HG03432 (cell line): ENCODE data around the gene VGLL2.

ENCODE experiments used
- ATAC-seq: cut with Tn5 transposase; IDR thresholded peaks from one replicate; pipeline ENCODE4 v1.9.1; 2021; ENCODE audit warnings: mild to moderate bottlenecking, moderate library complexity; ENCODE audit not compliant: unreplicated experiment

Gene VGLL2

DNA sequence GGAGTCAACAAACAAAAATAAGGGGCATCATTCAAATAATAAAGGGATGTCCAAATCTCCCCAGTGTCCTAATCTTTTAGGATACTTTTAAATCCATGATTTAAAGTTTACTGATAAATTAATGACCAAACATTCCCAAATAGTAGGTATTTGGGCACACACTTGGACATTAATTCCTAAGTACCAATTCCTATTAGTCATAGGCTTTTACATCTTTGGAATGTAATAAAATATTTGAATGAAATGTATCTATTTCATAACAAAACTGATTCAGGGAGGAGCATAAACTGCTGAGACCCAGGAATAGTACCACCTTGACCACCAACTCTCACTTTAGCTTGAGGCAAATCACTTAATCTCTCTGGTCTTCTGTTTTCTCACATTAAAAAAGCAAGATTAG is 44.3 kb downstream of the VGLL2 start:
- ATAC-seq = no peak

DNA sequence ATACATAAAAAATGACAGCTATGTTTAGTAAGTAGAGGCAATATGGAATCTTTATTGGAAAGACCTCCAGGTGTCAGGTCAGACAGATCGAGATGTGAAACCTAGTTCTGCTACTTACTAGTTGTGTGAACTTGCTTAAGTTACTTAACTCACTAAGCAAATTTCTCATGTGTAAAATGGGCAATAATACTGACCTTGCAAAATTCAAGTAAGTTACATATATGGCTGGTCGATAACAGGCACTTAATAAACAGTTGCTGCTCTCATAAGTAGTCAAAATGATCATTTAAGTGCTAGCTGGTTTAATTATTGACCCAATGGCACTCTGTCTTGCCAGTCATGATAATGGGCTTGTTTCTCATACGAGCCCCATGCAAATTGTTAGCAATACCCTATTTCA is 46.0 kb downstream of the VGLL2 start:
- no peak for ATAC-seq

DNA sequence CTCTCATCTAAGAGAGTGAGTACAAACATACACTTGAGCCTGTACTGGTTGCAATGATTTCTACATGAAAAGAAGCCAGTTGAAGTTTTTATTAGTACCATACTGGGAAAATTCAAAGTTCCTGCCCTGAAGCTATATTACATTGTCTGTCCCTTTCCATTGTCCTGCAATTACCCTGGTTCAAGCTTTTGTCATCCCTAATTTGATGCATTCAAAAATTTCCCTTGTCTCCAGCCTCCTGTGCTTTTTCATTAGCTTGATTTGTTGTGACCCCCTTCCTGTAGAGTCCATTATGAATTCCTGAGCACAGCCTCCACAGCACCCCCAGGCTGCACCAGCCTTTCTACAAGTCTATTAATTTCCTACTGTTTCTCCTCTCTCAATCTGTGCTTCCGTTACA is 46.4 kb downstream of the VGLL2 start:
- no peak for ATAC-seq

DNA sequence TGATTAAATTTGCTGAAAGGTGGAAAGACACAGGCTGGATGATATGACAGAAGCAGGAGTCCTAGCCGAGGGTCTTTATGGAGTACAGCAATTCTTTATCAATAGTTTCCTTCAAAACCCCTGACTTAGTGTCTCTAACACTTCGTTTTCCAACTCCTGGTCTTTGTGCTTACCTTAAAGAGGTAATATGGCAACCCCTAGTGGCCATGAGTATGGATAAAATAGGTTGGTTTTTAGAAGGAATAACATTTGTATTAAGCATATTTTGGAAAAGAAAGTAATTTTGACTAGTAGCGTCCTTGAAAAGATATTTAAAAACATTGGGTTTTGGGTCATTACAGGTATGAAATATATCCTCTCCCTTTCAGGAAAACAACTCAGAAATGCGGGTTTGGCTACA is 51.9 kb downstream of the VGLL2 start:
- ATAC-seq = no peak
